ENCODE results near the gene ALG1L2. TPM values are rescaled to one million over a fixed set of nuclear protein-coding genes. Genes with fewer than 3 reads are reported as not detected.
"Not testable (repeated sequence)": the region's sequence is repeated elsewhere in the genome, so short reads cannot be mapped to it uniquely, and the experiment has no call there.

ALG1L2 gene
- total RNA-seq, 1 experiment from 2014 or later, result not detected

DNA sequence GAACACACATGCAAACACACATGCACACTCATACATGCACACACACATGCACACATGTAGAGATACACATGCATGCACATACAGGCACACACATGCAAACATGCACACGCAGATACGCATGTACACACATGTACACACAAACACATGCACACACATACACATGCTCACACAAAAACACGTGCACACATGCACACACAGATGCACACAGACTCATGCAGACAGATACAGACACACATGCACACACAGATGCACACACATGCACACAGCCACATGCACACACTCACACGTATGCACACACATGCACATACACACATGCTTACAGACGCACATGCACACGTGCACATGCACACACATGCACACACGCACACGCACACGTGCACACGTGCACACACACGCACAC is 37.3 kb upstream of the ALG1L2 start:
- TF ChIP-seq, protein P1, sequence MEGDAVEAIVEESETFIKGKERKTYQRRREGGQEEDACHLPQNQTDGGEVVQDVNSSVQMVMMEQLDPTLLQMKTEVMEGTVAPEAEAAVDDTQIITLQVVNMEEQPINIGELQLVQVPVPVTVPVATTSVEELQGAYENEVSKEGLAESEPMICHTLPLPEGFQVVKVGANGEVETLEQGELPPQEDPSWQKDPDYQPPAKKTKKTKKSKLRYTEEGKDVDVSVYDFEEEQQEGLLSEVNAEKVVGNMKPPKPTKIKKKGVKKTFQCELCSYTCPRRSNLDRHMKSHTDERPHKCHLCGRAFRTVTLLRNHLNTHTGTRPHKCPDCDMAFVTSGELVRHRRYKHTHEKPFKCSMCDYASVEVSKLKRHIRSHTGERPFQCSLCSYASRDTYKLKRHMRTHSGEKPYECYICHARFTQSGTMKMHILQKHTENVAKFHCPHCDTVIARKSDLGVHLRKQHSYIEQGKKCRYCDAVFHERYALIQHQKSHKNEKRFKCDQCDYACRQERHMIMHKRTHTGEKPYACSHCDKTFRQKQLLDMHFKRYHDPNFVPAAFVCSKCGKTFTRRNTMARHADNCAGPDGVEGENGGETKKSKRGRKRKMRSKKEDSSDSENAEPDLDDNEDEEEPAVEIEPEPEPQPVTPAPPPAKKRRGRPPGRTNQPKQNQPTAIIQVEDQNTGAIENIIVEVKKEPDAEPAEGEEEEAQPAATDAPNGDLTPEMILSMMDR (conservative IDR thresholded peaks at IDR 0.05; ENCODE audit: low read depth, low read length), result no peak
- TF ChIP-seq EZH2 (IDR thresholded peaks at IDR 0.05; ENCODE audit: borderline replicate concordance, low read depth, low read length, poor library complexity, severe bottlenecking), result no peak
- intact Hi-C loops (cut with micrococcal nuclease; ENCODE audit: unreplicated experiment), result no loop called here
- Histone ChIP-seq H3K27ac (ENCODE audit: low read depth, low read length, poor library complexity, severe bottlenecking) (no peak overlapping the region), H3K9me3 (ENCODE audit: low read depth, low read length, poor library complexity, severe bottlenecking) (no peaks in the 10 kb centered on the region), H3K27me3 (replicated peaks; ENCODE audit: insufficient read depth, low read depth, low read length, poor library complexity) (no peaks in the 10 kb centered on the region), H3K4me3 (ENCODE audit: low read depth, low read length, poor library complexity, severe bottlenecking) (no peak overlapping the region), H3K4me1 (ENCODE audit: insufficient read depth, low read length, poor library complexity, severe bottlenecking) (no peaks in the 10 kb centered on the region), H3K36me3 (ENCODE audit: insufficient read depth, low read length, poor library complexity, severe bottlenecking) (no peaks in the 10 kb centered on the region)
- ChIA-PET POLR2A (ENCODE audit: low non-redundant PET) (no interaction called here), CTCF (no interaction called here)
- DNase-seq (ENCODE audit: low spot score), result no peak
- no TSS peak for BruUV-seq (replicated peaks)

DNA sequence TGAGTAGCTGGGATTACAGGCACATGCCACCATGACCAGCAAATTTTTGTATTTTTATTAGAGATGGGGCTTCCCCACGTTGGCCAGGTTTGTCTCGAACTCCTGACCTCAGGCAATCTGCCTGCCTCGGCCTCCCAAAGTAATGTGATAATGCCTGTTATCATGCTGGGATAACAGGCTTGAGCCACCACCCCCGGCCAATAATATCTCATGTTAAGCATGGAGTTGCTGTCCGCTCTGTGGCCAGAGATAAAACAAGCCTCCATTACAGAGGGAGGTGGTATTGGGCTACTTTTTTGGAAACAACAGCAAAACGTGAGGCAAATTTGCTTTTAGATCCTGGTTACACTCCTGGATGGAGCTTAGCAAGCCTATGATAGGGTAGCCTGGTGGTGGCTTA is 32.9 kb upstream of the ALG1L2 start:
- Histone ChIP-seq H3K27me3 (replicated peaks; ENCODE audit: insufficient read depth, low read depth, low read length, poor library complexity) (no peaks in the 10 kb centered on the region), H3K4me1 (ENCODE audit: insufficient read depth, low read length, poor library complexity, severe bottlenecking) (no peaks in the 10 kb centered on the region), H3K36me3 (ENCODE audit: insufficient read depth, low read length, poor library complexity, severe bottlenecking) (no peaks in the 10 kb centered on the region), H3K4me3 (ENCODE audit: low read depth, low read length, poor library complexity, severe bottlenecking) (no peak overlapping the region), H3K9me3 (ENCODE audit: low read depth, low read length, poor library complexity, severe bottlenecking) (no peaks in the 10 kb centered on the region), H3K27ac (ENCODE audit: low read depth, low read length, poor library complexity, severe bottlenecking) (no peak overlapping the region)
- ChIA-PET CTCF (no interaction called here), POLR2A (ENCODE audit: low non-redundant PET) (no interaction called here)
- no peak for DNase-seq (ENCODE audit: low spot score)
- no TSS peak for BruUV-seq (replicated peaks)
- TF ChIP-seq, protein P1 (conservative IDR thresholded peaks at IDR 0.05; ENCODE audit: low read depth, low read length), result no peak
- no peak for TF ChIP-seq EZH2 (IDR thresholded peaks at IDR 0.05; ENCODE audit: borderline replicate concordance, low read depth, low read length, poor library complexity, severe bottlenecking)
- intact Hi-C loops (cut with micrococcal nuclease; ENCODE audit: unreplicated experiment), result no loop called here

DNA sequence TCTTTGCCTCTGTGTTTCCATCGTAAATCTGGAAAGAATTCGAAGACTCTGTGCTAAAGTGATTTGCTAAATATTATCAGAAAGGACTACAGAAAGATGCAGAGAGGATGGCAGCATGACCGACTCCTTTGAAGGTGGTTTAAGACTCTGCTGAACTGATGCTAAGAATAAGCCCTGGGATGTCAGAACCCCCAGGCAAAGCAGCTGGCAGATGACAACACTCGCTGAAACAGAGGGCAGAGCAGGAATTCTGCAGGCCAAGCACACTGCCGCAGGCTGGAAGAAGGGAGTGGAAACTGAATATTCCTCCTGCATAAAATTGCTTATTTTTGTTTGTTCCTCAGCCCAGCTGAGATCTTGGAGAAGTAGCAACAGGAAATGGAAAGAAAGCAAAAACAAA is 29.3 kb upstream of the ALG1L2 start:
- H3K27me3 ChIP-seq (replicated peaks; ENCODE audit: insufficient read depth, low read depth, low read length, poor library complexity); intact Hi-C loops (cut with micrococcal nuclease; ENCODE audit: unreplicated experiment); H3K4me3 ChIP-seq (ENCODE audit: low read depth, low read length, poor library complexity, severe bottlenecking); H3K27ac ChIP-seq (ENCODE audit: low read depth, low read length, poor library complexity, severe bottlenecking); DNase-seq (ENCODE audit: low spot score); H3K36me3 ChIP-seq (ENCODE audit: insufficient read depth, low read length, poor library complexity, severe bottlenecking); H3K9me3 ChIP-seq (ENCODE audit: low read depth, low read length, poor library complexity, severe bottlenecking); H3K4me1 ChIP-seq (ENCODE audit: insufficient read depth, low read length, poor library complexity, severe bottlenecking); CTCF ChIA-PET; BruUV-seq (replicated peaks); POLR2A ChIA-PET (ENCODE audit: low non-redundant PET): not testable (repeated sequence)

DNA sequence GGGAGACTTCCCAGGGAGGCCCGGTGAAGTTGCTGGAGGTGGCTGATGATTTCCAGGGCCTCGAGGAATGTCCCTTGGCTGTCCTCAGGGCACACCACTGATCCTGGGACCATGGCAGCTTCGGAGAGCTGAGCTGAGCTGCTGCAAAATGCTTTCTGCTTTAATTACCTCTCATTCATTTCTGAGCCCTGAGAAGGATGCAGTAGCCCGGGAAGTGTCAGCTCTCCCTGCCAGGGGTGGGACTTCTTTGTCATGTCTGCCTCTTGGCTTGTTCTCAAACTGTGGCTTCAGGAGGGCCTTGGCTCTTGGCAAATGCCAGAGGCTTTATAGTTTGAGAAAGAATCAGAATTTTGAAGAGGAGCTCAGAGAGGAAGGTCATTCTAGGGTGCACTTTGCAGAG is 28.7 kb upstream of the ALG1L2 start:
- H3K27me3 ChIP-seq (replicated peaks; ENCODE audit: insufficient read depth, low read depth, low read length, poor library complexity); POLR2A ChIA-PET (ENCODE audit: low non-redundant PET); CTCF ChIA-PET: not testable (repeated sequence)

DNA sequence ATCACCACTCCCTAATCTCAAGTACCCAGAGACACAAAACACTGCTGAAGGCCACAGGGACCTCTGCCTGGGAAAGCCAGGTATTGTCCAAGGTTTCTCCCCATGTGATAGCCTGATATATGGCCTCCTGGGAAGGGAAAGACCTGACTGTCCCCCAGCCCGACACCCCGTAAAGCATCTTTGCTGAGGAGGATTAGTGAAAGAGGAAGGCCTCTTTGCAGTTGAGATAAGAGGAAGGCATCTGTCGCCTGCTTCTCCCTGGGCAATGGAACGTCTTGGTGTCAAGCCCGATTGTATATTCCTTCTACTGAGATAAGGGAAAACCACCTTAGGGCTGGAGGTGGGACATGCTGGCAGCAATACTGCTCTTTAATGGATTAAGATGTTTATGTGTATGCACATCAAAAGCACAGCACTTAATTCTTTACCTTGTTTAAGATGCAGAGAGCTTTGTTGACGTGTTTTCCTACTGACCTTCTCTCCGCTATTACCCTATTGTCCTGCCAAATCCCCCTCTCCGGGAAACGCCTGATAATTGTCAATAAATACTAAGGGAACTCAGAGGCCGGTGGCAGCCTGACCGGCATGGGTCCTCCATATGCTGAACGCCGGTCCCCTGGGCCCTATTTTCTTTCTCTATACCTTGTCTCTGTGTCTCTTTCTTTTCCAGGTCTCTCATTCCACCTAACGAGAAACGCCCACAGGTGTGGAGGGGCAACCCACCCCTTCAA is 23.9 kb upstream of the ALG1L2 start:
- BruUV-seq (replicated peaks); CTCF ChIA-PET; POLR2A ChIA-PET (ENCODE audit: low non-redundant PET): not testable (repeated sequence)

More for the DNA sequence above, 28.7 kb upstream of the ALG1L2 start:
- BruUV-seq (replicated peaks); H3K9me3 ChIP-seq (ENCODE audit: low read depth, low read length, poor library complexity, severe bottlenecking); H3K27ac ChIP-seq (ENCODE audit: low read depth, low read length, poor library complexity, severe bottlenecking); H3K36me3 ChIP-seq (ENCODE audit: insufficient read depth, low read length, poor library complexity, severe bottlenecking); DNase-seq (ENCODE audit: low spot score); H3K4me3 ChIP-seq (ENCODE audit: low read depth, low read length, poor library complexity, severe bottlenecking); H3K4me1 ChIP-seq (ENCODE audit: insufficient read depth, low read length, poor library complexity, severe bottlenecking); intact Hi-C loops (cut with micrococcal nuclease; ENCODE audit: unreplicated experiment): not testable (repeated sequence)

DNA sequence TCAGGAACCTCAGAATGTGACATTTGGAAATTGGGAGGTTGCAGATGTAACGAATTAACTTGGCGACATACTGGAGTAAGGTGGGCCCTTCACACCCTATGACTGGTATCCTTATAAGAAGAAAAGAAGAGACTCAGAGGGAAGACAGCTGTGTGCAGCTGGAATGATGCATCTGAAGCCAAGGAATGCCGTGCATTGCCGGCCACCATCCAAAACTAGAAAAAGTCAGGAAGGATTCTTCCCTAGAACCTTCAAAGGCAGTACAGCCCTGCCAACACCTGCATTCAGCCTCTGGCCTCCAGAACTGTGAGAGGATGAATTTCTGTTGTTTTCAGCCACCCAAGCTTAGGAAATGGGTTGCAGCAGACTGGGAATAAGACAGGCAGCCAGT is 23.4 kb upstream of the ALG1L2 start:
- POLR2A ChIA-PET (ENCODE audit: low non-redundant PET); DNase-seq (ENCODE audit: low spot score); intact Hi-C loops (cut with micrococcal nuclease; ENCODE audit: unreplicated experiment); H3K27me3 ChIP-seq (replicated peaks; ENCODE audit: insufficient read depth, low read depth, low read length, poor library complexity); H3K36me3 ChIP-seq (ENCODE audit: insufficient read depth, low read length, poor library complexity, severe bottlenecking); H3K9me3 ChIP-seq (ENCODE audit: low read depth, low read length, poor library complexity, severe bottlenecking); H3K4me3 ChIP-seq (ENCODE audit: low read depth, low read length, poor library complexity, severe bottlenecking); H3K27ac ChIP-seq (ENCODE audit: low read depth, low read length, poor library complexity, severe bottlenecking); H3K4me1 ChIP-seq (ENCODE audit: insufficient read depth, low read length, poor library complexity, severe bottlenecking); BruUV-seq (replicated peaks); CTCF ChIA-PET: not testable (repeated sequence)

More for the DNA sequence above, 23.9 kb upstream of the ALG1L2 start:
- H3K4me1 ChIP-seq (ENCODE audit: insufficient read depth, low read length, poor library complexity, severe bottlenecking); intact Hi-C loops (cut with micrococcal nuclease; ENCODE audit: unreplicated experiment); H3K4me3 ChIP-seq (ENCODE audit: low read depth, low read length, poor library complexity, severe bottlenecking); H3K27ac ChIP-seq (ENCODE audit: low read depth, low read length, poor library complexity, severe bottlenecking); H3K27me3 ChIP-seq (replicated peaks; ENCODE audit: insufficient read depth, low read depth, low read length, poor library complexity); H3K36me3 ChIP-seq (ENCODE audit: insufficient read depth, low read length, poor library complexity, severe bottlenecking); DNase-seq (ENCODE audit: low spot score); H3K9me3 ChIP-seq (ENCODE audit: low read depth, low read length, poor library complexity, severe bottlenecking): not testable (repeated sequence)

Data from A673 (cell line).